Brain microvascular endothelial cell (primary cell): ENCODE measurements around the gene SBSN.

Experiments
- DNase-seq: peaks from one replicate; pipeline ENCODE4 v3.0.0-alpha.2; 2020
- H3K27ac ChIP-seq: fragments of 250-450 bp; sonication (Bioruptor Pico); 2 replicates; pipeline ENCODE4 v1.5.1; 2020; ENCODE audit warnings: mild to moderate bottlenecking, moderate library complexity
- H3K27me3 ChIP-seq: fragments of 250-450 bp; sonication (Bioruptor Pico); replicated peaks from 2 replicates; pipeline ENCODE4 v1.5.1; 2020; ENCODE audit warnings: mild to moderate bottlenecking
- H3K36me3 ChIP-seq: fragments of 250-450 bp; sonication (Bioruptor Pico); replicated peaks from 2 replicates; pipeline ENCODE4 v1.5.1; 2020; ENCODE audit warnings: mild to moderate bottlenecking
- H3K4me3 ChIP-seq: 2 replicates; pipeline ENCODE4 v1.5.1; 2011; ENCODE audit warnings: low read depth, mild to moderate bottlenecking, control low read depth, low read length, moderate library complexity
- CTCF ChIP-seq: IDR thresholded peaks from 2 replicates; pipeline ENCODE4 v1.5.1; 2011; ENCODE audit warnings: low read depth, mild to moderate bottlenecking, moderate library complexity, low read length, control low read depth, inconsistent platforms; ENCODE audit errors: missing control alignments
- in situ Hi-C: cut with HindIII; loops from 2 replicates; pipeline ENCODE4 v1.10.0; 2017; ENCODE audit warnings: low sequenced_read_pairs, low pct_ligation_motif_present

SBSN gene

GRCh38 chr19:35559781-35560180, 31.7 kb upstream of the SBSN start:
- Histone ChIP-seq H3K27me3 (peaks cover 2% of the 10 kb centered on the region), H3K36me3 (no peaks in the 10 kb centered on the region), H3K27ac (no peak overlapping the region), H3K4me3 (no peak overlapping the region)
- DNase-seq = no peak
- in situ Hi-C loops = no loop called here
- no peak for TF ChIP-seq CTCF

- in situ Hi-C loops = no loop called here
- Histone ChIP-seq H3K27me3 (peaks cover 2% of the 10 kb centered on the region), H3K27ac (no peak overlapping the region), H3K36me3 (no peaks in the 10 kb centered on the region), H3K4me3 (no peak overlapping the region)
- TF ChIP-seq CTCF = no peak
- no peak for DNase-seq
Measured at GRCh38 chr19:35559281-35559659, 31.2 kb upstream of the SBSN start.

GRCh38 chr19:35558400-35559280, 30.5 kb upstream of the SBSN start:
- no peak for TF ChIP-seq CTCF
- in situ Hi-C loops = no loop called here
- Histone ChIP-seq H3K27ac (no peak overlapping the region), H3K4me3 (peak overlapping the region; percentile 50), H3K27me3 (peaks cover 2% of the 10 kb centered on the region), H3K36me3 (no peaks in the 10 kb centered on the region)
- no peak for DNase-seq

GRCh38 chr19:35557539-35558399, 29.7 kb upstream of the SBSN start:
- Histone ChIP-seq H3K36me3 (no peaks in the 10 kb centered on the region), H3K4me3 (peak overlapping the region; percentile 50), H3K27me3 (peaks cover 2% of the 10 kb centered on the region), H3K27ac (no peak overlapping the region)
- peak; percentile 23 for TF ChIP-seq CTCF
- DNase-seq = peak; percentile 51
- in situ Hi-C loops = no loop called here

- Histone ChIP-seq H3K36me3 (no peaks in the 10 kb centered on the region), H3K4me3 (no peak overlapping the region), H3K27me3 (peaks cover 2% of the 10 kb centered on the region), H3K27ac (no peak overlapping the region)
- in situ Hi-C loops = no loop called here
- no peak for TF ChIP-seq CTCF
- no peak for DNase-seq
Measured at GRCh38 chr19:35556846-35557538, 28.9 kb upstream of the SBSN start.
